DMS 273 (cell line): ENCODE data around the gene BLOC1S2.
"Not testable (repeated sequence)": the region's sequence is repeated elsewhere in the genome, so short reads cannot be mapped to it uniquely, and the experiment has no call there.

ENCODE experiments used
- DNase-seq: peaks from one replicate; lab custom pipeline; 2025; ENCODE audit not compliant: unreplicated experiment; lab: John Stamatoyannopoulos, UW

BLOC1S2 gene

DNA sequence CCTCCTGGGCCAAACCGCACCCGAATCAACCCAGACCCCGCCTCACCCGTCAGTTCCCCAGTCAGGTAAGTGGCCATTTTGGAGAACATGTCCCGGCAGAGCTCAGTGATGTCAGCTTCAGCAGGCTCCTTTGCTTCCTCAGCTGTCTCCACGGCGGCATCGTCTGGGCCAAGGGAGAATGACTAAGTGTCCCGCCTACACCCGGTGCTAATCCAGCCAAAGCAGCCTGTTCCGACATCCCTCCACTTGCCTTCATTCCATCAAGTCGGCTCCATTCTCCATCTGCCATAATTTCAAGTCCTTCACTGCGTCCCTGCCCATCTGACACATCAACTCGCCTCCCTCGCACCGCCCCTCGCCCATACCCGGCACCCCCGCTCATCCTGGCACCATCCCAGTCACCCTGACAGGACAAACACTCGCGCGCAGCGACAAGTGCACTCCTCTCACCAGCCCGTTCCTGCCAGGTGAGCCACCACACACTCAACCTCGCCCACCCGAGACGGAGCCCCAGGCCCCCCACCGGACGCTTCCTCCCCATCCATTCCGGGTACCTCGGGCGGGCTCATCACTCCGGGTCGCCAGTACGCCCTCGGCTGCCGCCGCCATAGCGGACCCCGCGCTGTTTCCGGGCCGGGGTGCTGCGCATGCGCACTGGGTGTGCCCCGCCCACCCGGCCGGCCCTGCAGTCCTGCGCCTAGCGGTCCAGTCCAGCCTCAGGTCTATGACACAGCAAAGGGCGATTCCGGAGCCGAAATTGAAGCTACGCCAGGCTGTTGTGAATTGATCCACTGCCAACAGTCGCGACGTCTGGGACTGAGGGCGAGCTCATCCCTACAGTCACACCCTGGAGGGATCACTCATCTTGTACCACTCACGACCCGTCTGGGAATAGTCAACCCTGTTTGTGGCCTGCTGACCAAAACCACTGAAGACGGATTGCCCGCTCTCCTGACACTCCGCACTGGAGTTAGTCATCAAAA is at the start of gene BLOC1S2:
TSS of gene BLOC1S2 (minus strand) at position 630 of the 983 bp plus-strand sequence. CDS start at position 609, 21 bp downstream.
- peak; percentile 89 for DNase-seq

DNA sequence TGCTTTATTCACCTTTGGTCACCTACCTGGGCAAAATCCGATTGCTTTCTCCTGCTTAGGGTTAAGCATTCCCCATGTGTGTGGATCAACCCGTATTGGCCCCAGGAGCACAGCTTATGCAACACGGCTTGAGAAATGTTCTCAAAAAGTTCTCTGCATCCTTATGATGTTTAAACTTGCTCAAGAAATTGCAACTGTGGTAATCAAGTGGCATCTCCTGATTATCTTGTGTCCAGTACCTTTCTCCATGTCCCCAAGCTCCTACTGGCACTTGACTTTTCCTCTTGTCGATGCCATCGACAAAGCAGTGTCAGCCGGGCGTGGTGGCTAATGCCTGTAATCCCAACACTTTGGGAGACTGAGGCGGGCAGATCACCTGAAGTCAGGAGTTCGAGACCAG is 48.3 kb upstream of the BLOC1S2 start:
- no peak for DNase-seq

DNA sequence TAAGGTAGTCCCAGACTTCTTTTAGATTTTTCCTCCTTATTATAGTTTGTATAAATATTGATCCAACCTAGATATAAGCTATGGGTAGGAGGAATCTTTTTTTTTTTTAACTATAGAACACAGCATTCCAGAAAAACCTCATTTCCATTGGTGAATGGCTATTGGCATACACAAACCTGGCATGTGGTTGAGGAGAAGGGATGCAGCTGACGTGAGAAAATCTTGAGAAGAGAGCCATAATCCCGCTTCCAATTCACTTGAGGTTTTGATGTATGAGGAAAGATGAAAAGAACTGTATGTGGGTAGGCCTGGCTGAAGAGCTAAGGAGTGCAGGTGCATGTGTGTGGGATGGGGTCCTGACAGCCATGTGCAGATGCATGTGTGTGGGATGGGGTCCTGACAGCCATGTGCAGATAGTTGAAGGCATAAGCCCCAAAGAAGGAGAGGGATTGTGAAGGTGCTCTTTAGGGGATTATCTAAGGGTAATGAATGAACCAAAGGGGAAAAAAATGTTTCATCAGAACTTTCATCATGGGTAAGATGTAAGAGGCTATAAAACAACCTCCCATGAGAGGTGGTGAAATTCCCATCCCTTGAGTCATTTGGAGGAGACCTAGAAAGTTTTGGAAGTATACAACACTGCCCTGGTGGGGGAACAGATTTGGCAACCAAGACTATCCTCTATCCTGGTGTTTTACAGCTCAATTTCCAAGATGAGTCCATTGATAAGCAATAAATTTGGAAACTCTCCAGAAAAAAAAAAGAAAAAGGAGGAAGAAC is 47.4 kb upstream of the BLOC1S2 start:
- no peak for DNase-seq

DNA sequence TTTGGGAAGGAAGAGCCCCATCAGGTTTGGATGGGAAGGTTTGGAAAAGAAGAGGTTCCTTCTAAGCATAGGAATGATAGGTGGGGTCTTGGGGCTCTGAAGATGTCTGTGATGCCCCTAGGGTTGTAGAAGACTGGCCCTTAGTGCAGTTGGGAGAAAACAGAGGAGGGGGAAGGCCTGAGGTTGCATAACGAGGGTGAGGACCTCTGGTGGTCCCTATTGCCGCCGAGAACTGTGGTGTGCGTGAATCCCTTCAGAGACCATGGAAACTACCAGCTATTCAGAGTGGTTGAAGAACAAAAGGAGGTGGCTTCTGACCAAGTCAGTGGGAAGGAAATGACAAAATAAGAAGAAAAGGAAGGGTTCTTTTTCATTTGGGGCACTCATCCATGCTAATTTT is 46.6 kb upstream of the BLOC1S2 start:
- no peak for DNase-seq

DNA sequence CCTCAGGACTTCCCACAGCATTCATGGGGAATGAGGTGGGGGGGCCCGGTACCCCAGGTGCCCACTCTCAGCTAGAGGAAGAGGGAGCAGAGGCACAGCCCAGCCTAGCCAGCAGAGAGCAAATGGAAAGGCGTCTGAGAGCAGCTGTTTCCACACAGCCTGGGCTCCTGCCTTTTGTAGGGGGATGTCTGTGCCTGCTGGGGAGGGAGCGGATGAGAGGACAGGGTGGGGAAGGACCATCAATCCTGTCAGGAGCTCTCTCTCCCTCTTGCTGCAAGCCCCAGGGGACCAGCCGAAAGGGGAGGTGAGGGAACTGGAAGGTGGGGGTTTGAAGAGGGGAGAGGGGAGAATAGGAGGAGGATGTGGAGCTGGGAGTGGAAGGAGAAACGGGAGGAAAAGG is 43.6 kb upstream of the BLOC1S2 start, which contains the start of gene PKD2L1:
TSS of gene PKD2L1 (minus strand) at position 150 of the 400 bp plus-strand sequence. CDS start at position 25, 125 bp downstream.
- DNase-seq, result no peak

DNA sequence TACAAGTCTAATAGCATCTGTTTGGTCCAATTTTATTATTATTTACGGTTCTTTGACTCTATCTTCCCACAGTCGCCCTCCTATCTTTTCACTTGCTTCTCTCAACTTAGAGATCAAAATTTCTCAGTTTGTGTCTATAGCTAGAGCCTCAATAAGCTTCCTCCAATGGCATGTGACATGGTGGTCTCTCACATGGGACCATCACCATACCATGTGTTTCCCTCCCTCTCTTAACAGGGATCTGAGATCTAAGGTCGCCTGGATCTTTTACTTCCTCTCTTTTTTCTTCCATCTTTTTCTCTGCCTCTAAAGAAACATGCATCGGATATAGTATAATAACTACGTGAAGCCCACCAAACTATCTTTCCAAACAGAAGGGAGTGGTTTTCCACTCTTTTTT is 41.7 kb upstream of the BLOC1S2 start:
- no peak for DNase-seq

DNA sequence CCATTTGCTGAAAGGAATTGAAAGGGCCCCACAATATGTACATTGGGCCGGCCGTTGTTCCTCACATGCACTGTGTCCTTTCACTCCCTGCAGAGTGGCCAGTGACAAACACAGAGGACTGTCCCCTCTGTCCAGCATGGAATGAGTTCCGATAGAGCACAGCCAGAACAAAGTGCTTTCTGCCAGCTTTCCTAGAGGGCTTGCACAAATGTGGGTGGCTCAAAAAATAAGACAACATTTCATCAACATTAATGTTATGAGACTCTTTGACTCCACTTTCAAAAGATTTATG is 41.2 kb upstream of the BLOC1S2 start:
- DNase-seq, result no peak

DNA sequence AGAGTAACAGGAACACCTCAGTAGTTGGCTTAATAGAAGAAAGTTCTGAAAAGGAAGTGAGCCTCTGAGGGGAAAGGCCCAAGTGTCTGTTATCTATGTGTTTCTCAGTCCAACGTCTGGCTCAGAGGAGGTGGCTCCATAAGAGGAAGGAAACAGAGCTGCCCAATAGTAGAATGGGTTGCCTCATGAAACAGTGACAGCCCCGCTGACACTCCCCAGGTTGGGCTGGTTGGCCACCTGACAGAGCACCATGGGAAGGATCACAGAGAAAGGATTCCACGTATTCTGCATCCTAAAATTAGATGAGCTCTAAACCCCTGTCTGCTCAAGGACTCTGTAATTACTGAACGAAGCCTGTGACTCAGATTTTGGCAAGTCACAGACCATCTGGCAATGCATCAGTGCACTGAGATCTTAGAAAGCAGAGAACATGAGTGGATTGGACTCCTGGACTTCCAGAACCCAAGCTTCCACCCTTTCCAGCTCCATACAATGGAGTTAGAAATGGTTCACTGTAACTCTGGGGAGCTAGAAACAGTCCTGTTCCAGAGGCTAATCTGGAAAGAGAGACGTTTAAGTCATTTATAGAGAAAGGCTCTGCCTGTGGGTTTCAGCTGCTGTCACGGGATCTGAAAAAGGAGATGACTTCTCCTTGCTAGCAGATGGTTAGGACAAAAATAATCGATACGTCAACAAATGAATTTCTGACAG is 40.7 kb upstream of the BLOC1S2 start:
- peak; percentile 78 for DNase-seq

DNA sequence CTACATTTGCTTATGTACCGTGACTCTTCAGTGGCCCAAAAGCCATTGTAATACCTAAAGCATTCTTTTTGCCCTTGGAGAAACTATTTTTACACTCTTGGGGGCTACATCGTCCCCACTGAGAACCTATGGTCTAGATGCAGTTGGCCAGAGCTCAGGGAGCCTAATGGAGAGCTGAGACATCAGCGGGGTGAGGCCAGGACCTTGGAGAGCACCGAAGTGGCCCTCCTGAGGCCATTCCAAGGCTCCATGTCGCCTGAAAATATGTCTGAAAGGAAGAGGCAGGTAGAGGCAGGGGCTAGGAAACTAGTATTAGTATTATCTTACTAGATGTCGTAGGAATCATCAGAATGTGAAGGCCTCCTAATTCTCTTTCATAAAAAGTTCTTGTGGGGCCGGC is 38.7 kb upstream of the BLOC1S2 start:
- DNase-seq, result no peak

DNA sequence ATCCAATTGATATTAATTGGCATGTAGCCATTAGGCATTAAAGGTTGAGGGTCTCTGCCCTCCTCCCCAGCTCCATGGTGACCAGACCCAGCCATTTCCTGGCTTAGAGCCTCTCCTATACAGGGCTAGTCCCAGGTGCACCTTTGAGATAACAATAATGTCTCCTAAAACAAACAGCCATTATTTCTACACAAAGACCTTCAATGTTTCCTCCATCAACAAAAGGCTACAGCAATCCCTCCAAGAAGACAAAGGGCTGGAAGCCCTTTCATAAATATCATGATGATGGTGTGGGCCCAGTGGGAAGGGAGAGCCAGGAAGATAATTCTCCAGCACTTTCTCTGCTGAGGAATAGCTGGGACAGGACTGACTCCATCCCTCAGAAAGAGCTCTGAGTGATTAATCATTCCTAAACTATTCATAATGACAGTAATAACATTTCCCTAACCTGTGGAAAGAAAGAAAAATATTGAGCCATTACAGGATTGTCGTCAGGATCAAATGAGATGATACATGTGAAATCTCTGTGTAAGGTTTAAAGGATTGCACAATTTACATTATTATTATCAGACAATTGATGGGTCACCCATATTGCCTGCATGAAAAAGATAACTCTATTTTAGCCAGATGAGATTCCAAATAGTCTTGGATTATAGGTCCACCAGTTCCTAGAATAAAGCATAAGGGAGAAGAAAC is 33.4 kb upstream of the BLOC1S2 start:
- no peak for DNase-seq

DNA sequence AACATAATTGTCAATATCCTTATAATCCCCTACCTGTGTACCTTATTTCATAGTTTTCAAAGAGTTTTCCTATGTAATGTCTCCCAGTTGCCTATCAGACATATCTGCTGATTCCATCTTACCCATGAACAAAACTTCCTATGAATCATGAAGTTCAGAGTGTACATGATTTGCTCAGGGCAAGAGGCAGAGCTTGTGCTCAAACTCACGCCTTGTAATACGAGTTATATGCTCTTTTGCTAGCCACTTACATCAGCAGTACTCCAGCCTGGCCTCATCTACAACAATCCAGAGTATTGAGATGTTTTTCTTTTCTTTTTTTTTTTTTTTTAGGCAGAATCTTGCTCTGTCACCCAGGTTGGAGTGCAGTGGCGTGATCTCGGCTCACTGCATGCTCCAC is 31.7 kb upstream of the BLOC1S2 start:
- no peak for DNase-seq

DNA sequence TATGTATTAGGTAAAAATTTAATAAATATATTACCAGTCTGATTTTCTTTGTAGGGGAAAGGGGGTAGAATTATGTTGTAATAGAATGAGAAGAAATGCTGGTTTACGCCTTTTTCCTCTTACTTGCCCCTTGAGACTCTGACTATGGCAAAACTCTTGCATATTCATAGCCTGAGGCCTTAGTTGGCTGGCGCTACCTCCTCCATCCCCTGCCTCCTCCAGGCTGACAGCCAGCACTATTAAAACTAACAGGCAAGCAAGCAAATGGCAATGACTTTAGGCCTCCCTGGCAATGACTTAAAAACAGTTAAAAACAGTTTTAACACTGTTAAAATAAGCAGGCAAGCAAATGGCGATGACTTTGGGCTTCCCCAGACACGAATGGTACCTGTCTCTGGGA is 29.1 kb upstream of the BLOC1S2 start:
- DNase-seq, result no peak

DNA sequence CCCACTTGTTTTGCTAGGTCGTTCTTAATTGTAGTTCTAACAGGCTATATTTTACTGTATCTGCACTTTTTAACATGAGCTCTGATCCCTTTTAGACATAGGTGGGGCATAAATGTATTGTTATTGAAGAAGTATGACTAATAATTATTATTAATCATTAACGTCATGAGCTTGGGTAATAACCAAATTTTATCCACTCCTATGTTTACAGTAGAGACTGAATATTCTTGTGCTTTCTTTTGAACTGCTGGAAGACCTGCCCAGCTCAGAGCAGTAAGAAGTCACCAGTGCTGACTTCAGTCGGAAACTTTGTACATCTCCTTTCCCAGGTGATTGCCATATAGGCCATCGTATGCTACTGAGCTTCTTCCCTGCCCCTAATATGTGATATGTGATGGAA is 24.8 kb upstream of the BLOC1S2 start:
- DNase-seq, result no peak

DNA sequence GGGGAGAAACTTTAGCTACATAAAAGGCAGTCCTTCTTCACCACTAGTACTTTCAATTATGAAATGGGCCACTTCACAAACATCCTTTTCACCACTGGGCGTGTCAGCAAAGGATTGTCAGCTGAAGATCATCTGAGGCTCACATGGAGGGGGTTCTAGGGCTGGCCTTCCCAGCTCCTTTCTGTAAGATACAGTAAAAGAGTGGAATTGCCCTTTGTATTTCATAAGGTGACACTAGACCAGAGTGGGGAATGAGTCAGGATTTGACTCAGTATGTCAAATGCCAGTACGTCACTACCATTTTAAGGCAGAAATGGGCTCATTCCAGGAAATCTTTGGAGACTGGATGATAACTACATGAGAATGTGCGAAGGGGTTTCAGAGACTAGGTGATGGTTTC is 21.2 kb upstream of the BLOC1S2 start:
- no peak for DNase-seq

DNA sequence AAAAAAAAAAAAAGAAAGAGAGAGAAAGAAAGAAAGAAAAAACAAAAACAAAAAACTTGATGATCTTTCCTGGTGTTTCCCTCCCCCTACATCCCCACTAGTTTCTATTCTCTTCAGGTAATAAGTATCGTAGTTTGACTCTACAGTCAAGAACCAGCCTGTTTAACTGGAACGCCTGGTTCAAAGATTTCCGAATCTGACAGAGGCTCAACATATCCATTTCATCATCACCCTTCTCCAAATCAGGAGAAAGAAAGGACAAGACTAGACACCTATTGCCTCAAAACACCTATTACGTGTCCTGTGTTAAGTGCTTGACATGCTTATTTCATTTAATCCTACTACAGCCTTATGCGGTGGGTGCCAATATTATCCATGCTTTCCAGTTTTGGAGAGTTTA is 20.4 kb upstream of the BLOC1S2 start:
- no peak for DNase-seq

DNA sequence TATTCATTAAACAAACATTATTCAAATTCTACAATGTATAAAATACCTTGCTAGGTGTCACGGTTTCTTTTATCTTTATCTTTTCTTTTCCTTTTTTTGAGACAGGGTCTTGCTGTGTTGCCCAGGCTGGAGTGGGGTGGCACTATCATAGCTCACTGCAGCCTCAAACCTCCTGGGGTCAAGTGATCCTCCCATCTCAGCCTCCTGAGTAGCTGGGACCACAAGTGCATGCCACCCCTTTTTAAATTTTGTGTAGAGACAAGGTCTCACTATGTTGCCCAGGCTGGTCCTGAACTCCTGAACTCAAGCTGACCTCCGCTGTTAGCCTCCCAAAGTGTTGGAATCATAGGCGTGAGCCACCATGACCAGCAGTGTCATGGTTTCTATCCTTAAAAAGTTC is 17.9 kb upstream of the BLOC1S2 start:
- no peak for DNase-seq

DNA sequence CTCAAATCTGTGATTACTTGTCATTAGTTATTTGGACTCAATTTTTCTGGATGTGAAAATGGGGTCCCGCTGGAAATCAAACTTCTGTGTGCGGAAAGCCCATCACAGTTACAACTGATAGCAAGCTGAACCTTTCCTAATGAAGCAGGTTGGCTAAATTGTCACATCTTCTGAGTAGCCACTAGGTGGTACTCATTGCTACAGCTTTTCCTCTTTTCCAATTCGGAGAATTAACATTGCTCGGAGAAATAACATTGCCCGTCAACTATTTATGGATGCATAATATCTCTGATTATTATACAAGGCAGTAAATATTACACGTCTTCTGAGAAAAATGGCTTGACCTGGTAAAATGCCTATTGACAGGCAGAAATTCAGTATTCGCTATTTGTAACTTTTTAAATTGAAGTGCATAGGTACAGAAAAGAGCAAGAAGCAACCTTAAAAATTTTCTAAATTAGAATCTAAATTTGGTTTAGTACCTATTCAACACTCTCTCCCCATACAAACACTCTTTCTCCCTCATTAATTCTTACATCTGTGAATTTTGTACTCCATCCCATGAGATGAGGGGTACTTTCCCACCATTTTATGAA is 17.3 kb upstream of the BLOC1S2 start:
- peak; percentile 52 for DNase-seq

DNA sequence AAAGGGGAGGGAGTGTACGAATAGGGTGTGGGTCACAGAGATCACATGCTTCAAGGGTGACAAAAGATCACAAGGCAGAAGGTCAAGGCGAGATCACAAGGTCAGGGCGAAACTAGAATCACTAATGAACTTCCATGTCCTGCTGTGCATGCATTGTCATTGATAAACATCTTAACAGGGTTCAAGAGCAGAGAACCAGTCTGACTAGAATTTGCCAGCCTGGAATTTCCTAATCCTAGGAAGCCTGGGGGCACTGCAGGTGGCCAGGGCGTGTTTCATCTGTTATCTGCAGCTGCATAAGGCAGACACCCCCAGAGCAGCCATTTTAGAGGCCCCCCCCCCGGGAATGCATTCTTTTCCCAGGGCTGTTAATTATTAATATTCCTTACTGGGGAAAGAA is 14.6 kb upstream of the BLOC1S2 start:
- not testable (repeated sequence) for DNase-seq

DNA sequence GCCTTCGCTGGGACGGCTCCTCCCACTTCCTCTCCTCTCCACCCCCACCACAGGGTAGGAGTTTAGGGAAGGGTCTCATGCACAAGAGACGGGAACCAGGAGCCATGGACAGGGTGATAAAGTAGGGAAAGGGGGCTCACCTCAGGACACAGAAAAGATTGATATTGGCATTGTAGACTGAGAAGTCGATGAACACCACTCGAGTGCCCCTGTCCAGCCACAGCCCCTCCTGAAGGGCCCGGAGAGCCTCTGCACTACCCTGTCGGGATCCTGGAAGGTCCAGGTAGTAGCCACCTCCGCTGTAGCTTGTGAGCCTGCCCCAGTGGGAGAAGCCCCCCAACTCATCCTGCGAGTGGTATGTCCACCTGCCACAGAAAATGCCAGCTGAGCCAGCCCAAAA is 10.8 kb upstream of the BLOC1S2 start:
- DNase-seq, result no peak

DNA sequence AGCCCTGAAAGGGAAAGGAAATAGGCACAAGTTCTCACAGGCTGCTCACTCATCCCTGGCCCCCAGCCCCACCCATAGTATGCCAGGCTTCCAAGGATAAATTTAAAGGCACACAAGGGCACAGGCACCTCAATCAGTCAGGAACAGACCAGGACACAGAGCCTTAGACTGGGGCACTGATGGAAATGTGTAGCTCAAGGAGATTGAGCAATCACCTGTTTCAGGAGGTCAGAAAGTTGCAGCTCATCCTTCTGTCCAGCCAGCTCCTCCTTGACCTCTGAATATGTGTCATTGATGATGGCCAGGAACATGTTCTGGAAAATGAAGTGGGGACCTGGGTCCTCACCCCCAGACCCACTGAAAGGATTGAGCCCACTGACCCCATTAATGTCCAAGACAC is 6.6 kb upstream of the BLOC1S2 start:
- no peak for DNase-seq

DNA sequence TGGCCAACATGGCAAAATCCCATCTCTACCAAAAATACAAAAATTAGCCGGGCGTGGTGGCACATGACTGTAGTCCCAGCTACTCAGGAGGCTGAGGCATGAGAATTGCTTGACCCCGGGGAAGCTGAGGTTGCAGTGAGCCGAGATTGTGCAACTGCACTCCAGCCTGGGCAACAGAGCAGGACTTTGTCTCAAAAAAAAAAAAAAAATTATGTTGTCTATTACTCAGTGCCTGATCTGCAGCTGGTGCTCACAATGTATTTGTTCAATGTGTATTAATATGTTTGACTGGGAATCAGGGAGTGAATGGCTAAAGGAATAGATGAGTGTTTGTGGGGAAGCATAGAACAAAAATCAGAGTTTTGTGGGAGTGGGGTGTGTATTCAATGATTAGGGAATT is 5.8 kb upstream of the BLOC1S2 start:
- not testable (repeated sequence) for DNase-seq
